GM21381 (cell line): ENCODE results near the gene LIN28B.

Source experiments
- ATAC-seq: cut with Tn5 transposase; IDR thresholded peaks from one replicate; pipeline ENCODE4 v1.9.1; 2021; ENCODE audit warnings: mild to moderate bottlenecking, moderate library complexity; ENCODE audit not compliant: unreplicated experiment

Gene LIN28B

GRCh38 chr6:105108631-105109262, 151.8 kb downstream of the LIN28B start:
- no peak for ATAC-seq

DNA sequence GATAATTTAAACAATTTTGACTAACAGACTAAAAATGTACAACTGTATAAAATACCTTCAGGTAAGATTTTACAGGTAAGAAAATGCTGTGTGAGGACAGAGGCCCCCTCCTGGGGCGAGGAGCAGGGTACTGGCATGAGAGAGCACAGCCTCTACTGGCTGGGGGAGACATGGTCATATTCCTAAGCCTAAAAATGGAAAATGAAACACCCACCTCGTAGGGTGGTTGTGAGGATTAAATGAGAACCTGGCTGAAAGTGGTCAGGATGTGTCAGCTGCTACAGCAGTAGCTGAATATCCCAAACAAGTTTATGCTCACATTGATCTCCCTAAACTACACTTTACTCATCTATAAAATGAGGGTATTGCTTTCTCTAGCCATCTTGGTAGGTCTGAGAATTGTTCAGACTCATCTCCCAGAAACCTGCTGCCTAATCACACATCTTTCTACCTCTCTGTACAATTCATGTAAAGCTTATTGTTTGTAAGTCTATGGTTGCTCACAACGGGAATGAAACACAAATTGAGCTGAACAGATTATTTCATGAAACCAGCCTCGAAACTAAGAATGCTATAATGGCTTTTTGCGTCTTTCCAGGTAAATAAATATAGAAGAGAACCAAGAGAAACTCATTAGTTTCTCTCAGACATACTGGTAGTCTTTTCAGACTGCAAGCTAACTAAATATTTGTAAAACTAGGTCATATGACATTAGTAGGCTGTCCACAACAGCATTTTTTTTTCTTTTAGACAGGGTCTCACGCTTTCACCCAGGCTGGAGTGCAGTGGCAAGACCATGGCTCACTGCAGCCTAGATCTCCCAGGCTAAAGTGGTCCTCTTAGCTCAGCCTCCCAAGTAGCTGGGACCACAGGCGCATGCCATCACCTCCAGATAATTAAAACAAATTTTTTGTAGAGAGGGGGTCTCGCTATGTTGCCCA, 153.3 kb downstream of the LIN28B start:
- ATAC-seq: no peak

GRCh38 chr6:105111105-105111504, 154.2 kb downstream of the LIN28B start:
- ATAC-seq: no peak

DNA sequence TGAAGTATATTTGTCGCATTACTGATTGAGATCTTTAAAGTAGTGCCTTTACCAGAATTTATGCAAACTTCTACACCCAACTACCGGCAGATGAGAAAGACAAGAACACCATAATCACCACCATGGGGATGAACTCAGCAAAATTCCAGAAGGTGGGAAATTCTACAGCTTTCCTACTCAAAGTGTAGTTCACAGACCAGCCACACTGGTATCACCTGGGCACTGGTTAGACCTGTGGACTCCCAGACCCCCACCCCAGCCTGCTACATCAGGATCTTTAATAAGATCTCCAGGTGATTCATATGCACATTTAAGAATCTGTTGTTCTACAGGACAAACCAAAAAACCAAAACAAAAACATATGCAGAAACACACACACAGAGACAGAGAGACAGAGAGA, 155.0 kb downstream of the LIN28B start:
- ATAC-seq: no peak

DNA sequence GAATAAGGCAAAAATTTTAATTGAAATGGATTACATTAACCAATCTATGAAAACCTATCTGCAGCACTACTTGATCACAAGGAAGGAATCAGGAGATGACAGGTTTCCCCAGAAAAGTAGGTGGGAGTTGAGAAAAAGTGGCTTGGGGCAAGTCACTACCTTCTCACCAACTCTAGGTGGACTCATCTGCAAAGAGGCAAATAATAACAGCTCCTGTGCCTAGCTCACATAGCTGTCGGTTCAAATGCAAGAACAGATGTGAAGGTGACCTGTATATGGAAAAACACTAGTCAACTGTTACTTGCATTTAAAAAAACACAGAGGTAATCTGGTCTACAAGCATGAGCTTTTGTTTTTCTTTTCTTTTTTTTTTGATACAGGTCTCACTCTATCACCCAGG, 155.7 kb downstream of the LIN28B start:
- no peak for ATAC-seq

DNA sequence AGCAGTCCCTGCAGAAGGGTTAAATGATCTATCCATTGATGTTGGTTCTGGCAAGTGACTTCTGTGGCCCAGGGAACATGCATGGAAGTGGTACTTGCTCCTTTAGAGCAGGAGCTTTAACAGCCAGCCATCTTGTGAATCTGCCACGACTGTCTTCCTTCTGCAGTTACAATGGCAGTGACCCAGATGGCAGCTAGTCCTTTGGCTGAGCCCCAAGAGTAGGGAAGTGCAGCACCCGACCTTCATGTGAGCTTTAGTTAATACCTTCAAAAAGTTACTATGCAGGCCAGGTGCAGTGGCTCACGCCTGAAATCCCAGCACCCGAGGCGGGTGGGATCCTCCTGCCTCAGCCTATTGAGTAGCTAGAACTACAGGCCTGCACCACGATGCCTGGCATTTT, 156.5 kb downstream of the LIN28B start:
- ATAC-seq: no peak

- no peak for ATAC-seq
Measured at GRCh38 chr6:105116150-105116549, 159.2 kb downstream of the LIN28B start.

GRCh38 chr6:105120570-105120969, 163.7 kb downstream of the LIN28B start:
- ATAC-seq: no peak

DNA sequence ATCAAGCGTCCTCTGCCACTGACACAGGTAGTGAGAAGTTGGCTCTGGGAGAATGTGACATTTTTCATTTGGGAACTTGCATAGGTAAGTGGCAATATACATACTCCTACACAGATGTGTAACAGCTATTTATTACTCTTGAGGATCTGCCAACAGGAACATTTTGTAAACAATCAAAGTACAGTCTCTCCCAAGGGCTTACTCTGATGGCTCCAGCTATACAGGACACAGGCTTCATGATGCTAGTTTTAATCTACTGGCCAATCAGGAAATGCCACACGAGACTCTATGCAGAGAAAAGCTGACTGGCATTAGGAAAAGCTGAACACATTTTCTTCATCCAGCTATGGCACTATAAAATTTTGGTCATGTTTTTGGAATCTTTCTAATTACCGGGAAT, 165.1 kb downstream of the LIN28B start:
- no peak for ATAC-seq

DNA sequence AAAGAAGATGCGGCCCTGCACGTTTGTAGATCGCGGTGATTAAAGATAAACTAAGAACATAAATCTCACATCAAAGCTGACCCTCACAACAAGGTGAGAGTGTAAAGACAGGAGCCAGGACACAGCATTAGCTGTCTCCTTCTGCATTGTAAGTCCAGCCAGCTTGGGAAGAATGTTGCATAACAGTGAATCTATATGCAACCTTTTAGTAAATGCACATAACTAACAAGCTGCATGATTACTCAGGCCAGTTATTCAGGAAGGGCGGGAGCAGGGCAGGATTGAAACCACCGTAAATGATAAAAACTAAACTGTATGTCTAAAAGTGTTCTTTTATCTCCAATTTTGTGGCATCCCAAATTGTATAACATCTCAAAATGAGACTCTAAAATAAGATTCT, 165.8 kb downstream of the LIN28B start:
- ATAC-seq: no peak
